Activated CD4-positive, alpha-beta T cell treated with anti-CD3 and anti-CD28 coated beads, Interleukin-2, amount 50 U/mL, for 24 hours (primary cell): Measurements from ENCODE around the gene ADGRL3.

Source experiments
- DNase-seq, 2 donors: peaks; one replicate each; pipeline ENCODE4 v3.0.0-alpha.2; 2020; ENCODE audit warnings: low read depth in 1 of 2, low spot score in 1 of 2

ADGRL3 gene

GRCh38 chr4:61200187-61200915 lies at the start of gene ADGRL3:
TSS of gene ADGRL3 (plus strand) at chr4:61200326.
- DNase-seq: no peak

- no peak for DNase-seq
Measured at GRCh38 chr4:61152433-61152832, 47.7 kb upstream of the ADGRL3 start.

- no peak for DNase-seq
Measured at GRCh38 chr4:61160478-61160877, 39.6 kb upstream of the ADGRL3 start.

GRCh38 chr4:61162116-61162515 lies 38.0 kb upstream of the ADGRL3 start:
- DNase-seq: no peak

GRCh38 chr4:61173799-61174198 lies 26.3 kb upstream of the ADGRL3 start:
- no peak for DNase-seq

GRCh38 chr4:61175495-61175894 lies 24.6 kb upstream of the ADGRL3 start:
- DNase-seq: no peak

GRCh38 chr4:61177367-61177766 lies 22.8 kb upstream of the ADGRL3 start:
- no peak for DNase-seq

GRCh38 chr4:61180405-61180804 lies 19.7 kb upstream of the ADGRL3 start:
- no peak for DNase-seq

GRCh38 chr4:61182915-61183314 lies 17.2 kb upstream of the ADGRL3 start:
- DNase-seq: no peak

- no peak for DNase-seq
Measured at GRCh38 chr4:61185288-61185687, 14.8 kb upstream of the ADGRL3 start.

- no peak for DNase-seq
Measured at GRCh38 chr4:61192392-61192791, 7.7 kb upstream of the ADGRL3 start.

GRCh38 chr4:61193863-61194262 lies 6.3 kb upstream of the ADGRL3 start:
- DNase-seq: no peak

- DNase-seq: no peak
Measured at GRCh38 chr4:61194571-61194970, 5.6 kb upstream of the ADGRL3 start.

- DNase-seq: no peak
Measured at GRCh38 chr4:61195101-61195500, 5.0 kb upstream of the ADGRL3 start.

GRCh38 chr4:61198686-61199085 lies 1.4 kb upstream of the ADGRL3 start:
- no peak for DNase-seq

- no peak for DNase-seq
Measured at GRCh38 chr4:61199873-61200186, 296 bp upstream of the ADGRL3 start.

- DNase-seq: no peak
Measured at GRCh38 chr4:61200916-61201526, 895 bp downstream of the ADGRL3 start.

GRCh38 chr4:61201561-61201960 lies 1.4 kb downstream of the ADGRL3 start:
- DNase-seq: no peak

GRCh38 chr4:61201961-61202637 lies 2.0 kb downstream of the ADGRL3 start:
- DNase-seq: no peak

GRCh38 chr4:61202638-61203435 lies 2.7 kb downstream of the ADGRL3 start:
- no peak for DNase-seq

- no peak for DNase-seq
Measured at GRCh38 chr4:61203436-61203790, 3.3 kb downstream of the ADGRL3 start.
